Activated CD8-positive, alpha-beta memory T cell treated with anti-CD3 and anti-CD28 coated beads for 4 hours (primary cell): ENCODE data around the gene DNAH14.

Experiments used
- DNase-seq, 2 donors: peaks; one replicate each; pipeline ENCODE4 v3.0.0-alpha.2; 2020; ENCODE audit warnings: low read depth in 2 of 2

Gene DNAH14

DNA sequence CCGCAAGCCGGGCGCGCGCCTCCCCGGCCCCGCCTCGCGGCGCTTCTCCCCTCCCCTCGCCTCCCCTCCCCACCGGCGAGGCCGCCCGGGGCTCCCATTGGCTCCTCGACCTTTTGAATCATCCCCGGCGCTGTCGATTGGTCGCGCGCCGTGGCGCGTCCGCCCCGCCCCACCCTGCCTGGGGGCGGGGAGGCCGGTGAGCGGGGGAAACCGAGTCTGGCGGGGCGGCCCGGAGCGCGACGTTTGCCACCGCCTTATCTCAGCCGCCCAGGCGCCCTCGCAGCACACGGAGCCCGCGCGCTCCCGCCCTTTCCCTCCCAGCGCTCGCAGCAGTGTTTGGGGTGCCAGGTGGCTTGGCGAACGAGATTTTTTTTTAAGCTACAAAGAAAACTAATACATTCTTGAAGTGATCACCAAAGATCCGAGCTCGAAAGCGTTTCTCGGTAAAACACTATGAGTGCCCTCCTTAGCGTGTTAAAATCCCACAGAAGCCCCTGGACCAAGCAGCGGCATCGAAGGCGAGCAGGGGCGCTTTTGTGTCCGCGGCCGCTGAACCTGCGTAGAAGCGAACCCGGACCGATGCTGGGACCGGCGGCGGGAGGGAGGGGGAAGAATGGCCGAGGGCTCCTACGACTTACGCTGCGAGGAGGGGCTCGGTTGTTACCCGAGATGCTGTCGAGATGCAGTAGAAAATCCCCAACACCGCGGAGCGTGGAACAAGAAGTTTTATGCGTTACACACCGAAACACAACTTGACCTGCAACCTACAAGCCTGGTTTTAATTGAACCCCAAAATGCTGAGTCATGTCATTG is 498.8 kb downstream of the DNAH14 start:
- DNase-seq, result peak; percentile 83

- DNase-seq, result no peak
Measured at GRCh38 chr1:225428881-225429455, 499.5 kb downstream of the DNAH14 start.

DNA sequence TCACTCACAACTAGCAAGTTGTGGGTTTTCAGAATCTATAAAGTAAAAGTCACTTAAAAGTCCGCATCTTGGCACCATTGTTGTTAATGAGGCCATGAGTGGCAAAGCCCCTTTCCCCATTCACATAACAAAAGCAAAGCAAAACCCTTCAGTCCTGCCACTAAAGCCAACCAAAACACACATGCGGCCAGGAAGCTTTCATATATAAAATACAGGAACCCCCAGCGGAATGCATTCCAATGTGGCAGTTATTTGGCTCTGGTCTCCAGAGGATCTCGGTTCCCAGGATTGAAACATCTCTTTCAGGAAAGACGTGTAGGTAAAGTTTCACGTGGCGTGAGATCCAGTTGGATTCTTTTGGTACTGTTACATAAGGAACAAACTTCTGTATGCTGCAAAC is 500.8 kb downstream of the DNAH14 start:
- no peak for DNase-seq

GRCh38 chr1:225431081-225431863 is 501.8 kb downstream of the DNAH14 start:
- DNase-seq, result no peak

- no peak for DNase-seq
Measured at GRCh38 chr1:225434046-225434445, 504.6 kb downstream of the DNAH14 start.

DNA sequence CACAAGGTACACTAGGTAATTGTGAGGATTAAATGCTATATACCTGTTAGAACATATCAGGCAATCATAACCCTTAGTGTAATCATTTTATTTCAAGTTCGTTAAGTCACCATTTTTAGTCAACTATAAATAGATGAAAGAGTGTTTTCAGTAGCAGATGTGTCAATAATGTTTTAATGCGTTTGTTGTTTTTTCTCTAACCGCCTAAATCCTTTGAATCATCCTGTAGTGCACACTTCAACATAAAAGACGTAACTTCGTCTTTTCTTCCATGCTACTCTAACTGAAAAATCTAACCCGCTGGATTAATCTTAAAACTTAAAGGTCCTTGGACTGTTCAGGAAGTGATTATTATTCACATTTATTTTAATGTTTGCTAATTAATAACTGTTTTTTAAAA is 505.6 kb downstream of the DNAH14 start:
- no peak for DNase-seq

DNA sequence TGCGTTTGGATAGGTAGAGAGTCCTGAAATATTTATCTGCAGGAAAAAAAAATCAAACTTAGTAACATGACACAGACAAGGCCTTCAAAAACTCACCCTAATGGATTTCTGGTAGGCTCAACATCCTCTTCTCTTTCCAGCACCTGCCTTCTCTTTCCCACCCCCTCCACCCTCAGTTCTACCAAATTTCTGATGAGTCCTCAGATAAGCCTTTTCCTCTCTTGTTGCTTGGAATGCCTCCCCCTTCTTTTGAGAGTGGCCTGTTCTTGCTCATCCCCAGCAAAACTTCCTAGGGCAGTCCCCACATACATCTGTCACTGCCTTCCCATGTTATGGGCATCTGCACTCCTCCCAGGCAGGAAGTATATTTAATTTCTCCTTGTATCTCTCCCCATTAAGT is 506.0 kb downstream of the DNAH14 start:
- no peak for DNase-seq

DNA sequence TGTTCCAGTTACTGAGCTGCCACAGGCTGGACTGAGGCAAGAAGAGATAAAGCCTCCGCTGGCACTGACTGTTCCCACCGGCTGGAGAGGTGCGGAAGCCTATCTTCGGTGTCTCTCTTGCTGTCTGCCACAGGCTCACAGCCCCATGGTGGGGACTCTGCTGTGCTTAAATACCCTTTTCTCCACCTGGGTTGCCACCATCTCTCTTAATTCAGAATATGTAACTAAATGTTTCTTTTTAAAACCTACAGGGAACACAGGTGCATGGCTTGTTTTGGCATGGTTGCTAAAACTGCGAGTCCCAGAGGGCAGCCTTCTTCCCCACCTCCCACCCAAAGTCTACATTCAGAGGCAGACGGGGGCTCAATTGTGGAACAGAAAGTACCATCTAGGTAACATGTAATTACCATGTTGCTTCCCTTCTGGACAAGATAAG is 506.5 kb downstream of the DNAH14 start:
- no peak for DNase-seq

GRCh38 chr1:225437710-225438437 is 508.4 kb downstream of the DNAH14 start:
- DNase-seq, result no peak

GRCh38 chr1:225440380-225441221 is 511.1 kb downstream of the DNAH14 start:
- no peak for DNase-seq

DNA sequence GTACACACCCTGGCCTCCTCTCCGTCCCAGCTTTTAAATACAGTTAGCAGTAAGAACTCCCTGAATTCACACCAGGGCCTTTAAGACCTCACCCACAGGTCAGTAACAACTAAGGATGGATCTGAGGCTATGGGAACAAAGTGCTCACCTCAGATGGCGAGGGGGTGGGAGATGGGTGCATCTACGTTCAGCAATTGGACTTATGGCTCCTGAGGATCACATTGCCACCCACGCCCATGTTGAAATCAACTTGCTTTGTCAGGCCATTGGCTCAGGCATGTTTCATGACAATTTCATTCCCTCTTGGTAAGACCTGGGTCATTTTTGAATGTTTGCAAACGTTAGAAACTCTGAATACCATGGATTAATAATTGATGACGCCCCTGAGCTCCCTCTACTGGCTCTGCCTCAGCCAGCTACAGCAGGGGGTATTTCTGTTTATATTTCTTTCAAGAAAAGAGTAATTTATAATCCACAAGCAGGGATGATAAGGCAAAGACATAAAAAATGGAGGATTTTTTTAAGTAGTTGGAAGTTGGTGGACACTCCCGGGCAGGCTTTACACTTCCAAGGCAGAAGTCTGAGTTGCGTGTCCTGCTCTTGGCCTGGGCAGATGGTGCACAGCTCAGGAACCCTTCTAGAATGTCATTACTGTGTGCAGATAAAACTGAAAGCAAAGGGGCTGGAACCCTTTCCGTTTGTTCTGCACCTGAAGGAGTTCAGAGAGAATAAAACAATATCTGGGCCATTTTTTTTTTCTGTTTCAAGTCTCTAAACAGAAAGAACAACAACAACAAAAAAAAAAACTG is 512.0 kb downstream of the DNAH14 start:
- DNase-seq, result no peak

DNA sequence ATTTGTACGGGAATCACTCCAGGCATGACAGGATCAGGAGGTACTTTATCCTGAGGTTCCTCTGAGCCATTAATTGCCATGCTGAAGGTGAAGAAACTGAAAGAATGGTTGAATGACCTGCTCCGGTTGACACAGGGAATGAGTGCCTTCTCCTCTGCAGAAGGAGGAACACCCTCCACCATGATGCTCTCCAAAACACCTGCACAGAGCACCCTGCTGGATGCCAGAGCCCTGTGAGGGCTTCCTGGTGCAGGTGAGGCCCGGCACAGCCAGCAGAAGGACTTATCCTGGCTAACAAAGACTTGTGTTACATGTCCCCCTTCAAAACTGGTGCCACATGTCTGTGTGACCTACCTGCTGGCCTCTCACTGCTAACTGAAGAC is 512.6 kb downstream of the DNAH14 start:
- no peak for DNase-seq

DNA sequence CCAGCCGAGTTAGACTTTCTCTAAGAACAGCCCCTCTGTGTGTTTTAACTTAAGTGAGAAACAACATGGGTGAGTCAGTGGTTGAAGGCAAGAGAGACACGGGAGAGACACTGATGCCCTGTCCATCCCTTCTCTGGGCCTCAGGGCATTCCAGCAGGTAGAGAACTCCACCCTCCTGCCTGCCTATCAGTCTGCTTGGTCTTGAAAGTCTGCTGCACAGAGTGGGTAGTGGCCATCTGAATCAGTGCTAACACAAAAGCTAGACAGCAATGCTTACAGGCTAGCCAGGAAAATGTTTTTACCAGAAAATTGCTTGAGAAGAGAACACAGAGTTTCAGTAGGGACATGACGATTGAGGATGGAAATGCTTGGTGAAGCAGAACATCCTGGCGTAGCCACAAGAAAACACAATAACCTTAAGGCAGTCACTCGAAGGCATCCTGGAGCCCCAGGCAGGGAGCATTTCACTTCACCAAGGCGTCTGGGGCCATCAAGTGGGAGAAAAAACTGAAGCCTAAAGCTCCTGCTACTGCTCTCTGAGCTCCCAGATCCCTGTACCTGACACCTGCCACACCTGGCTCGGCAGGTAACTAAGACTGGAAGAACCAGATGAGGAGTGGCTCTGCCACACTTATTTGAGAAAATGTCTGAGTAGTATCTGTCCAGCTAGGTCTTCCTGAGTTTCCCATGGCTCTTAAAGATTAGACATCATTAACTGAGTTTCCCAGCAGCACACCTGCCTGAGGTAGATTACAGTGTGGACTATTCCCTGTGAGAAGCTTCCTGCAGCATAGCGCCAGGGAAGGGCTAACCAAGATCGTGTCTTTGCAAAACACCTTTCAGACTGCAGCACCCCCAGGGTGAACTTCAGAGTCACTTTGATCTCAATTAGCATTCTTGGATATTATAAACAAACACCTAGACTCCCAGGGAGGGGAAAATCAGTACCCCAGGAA is 516.4 kb downstream of the DNAH14 start:
- no peak for DNase-seq

- no peak for DNase-seq
Measured at GRCh38 chr1:225446595-225446960, 517.1 kb downstream of the DNAH14 start.

- DNase-seq, result no peak
Measured at GRCh38 chr1:225446981-225447615, 517.6 kb downstream of the DNAH14 start.

- no peak for DNase-seq
Measured at GRCh38 chr1:225447650-225448089, 518.2 kb downstream of the DNAH14 start.

GRCh38 chr1:225448146-225448805 is 518.8 kb downstream of the DNAH14 start:
- DNase-seq, result no peak
